ENCODE data around the gene TSPAN3.

TSPAN3 gene

GRCh38 chr15:77002954-77003912 lies 67.7 kb downstream of the TSPAN3 start:
- DNase-seq, result peak; percentile 72

DNA sequence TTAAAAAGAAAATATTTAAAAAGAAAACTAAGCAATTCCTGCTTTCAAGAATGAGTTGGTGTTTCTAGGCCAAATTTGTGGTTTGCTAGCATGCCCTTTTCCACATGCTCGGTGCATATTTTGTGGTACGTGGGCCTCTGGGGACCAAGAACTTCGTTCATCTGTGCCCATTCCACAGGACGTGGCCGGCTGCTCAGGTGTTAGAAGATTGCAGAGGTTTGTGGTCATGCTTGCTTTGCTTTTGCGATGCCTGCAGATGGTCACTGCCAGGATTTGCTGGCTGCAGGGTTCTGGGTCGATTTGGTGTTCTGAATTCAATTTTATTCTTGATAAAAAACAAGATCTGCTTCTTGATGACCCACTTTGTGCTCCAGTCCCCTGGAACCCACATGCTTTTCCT lies 68.5 kb downstream of the TSPAN3 start:
- no peak for DNase-seq

DNA sequence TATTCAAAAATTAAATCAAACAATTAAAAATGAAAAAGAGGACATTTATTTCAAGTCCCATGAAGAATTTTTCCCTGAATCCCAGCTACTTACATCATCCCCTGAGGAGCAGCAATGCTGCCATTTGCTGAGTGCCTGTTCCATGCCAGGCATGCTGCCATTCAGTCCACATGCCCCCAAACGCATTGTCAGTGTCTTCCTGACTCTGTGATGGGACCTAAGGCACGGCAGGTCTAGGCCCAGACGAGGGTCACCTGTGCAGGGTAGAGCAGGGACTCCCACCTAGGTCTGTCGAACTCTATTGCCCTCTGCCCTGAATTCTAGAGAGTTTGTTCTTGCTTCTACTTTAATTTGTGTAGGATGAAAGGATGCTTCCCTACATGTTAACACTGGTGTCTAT lies 68.9 kb downstream of the TSPAN3 start:
- no peak for DNase-seq

GRCh38 chr15:77001351-77001750 lies 69.6 kb downstream of the TSPAN3 start:
- DNase-seq, result no peak

DNA sequence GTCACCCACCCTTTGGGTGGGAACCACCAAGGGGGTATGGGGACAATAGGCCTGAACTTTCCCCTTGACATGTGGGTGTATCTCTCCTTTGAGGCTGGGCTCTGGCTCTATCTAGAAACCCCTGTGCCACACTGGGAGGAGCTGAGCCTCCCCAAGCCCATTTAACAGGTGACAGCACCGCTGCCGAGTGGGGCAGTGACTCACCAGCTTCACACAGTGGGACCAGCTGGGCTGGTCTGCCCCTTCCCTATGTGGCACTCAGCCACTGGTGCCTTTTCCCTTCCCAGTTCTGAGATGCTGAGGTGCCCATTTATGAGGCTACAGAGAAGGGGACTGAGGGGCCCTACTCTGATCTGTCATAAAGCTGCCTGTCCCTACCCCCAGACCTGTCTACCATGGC lies 70.9 kb downstream of the TSPAN3 start:
- no peak for DNase-seq

DNA sequence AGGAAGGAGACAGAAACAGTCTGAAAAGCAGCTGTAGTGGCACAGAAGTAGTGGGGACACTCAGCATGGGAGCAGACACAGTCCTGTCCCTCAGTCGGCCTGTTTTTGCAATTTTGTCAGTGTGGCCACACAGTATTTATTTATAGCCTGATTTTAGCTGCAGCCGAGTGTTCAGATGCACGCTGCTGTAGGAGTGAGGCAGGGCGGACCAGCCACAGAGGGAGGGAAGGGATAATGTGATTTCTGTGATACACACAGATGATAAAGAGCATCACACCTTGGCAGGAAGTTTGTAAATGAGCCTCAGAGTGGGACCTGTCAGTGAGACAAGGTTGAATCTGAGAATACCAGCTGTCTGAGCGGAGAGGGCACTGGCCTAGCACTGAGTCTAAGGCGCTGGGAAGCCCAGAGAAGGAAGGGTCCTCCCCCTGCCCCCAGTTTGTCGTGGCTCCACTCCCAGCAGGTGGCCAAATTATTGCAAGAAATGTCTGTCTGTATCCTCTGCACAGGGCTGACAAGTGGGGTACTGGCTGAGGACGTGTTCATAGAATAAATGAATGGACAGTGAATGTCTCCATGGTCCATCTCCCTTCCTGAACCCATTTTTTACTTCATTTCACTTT lies 72.1 kb downstream of the TSPAN3 start:
- DNase-seq, result no peak

DNA sequence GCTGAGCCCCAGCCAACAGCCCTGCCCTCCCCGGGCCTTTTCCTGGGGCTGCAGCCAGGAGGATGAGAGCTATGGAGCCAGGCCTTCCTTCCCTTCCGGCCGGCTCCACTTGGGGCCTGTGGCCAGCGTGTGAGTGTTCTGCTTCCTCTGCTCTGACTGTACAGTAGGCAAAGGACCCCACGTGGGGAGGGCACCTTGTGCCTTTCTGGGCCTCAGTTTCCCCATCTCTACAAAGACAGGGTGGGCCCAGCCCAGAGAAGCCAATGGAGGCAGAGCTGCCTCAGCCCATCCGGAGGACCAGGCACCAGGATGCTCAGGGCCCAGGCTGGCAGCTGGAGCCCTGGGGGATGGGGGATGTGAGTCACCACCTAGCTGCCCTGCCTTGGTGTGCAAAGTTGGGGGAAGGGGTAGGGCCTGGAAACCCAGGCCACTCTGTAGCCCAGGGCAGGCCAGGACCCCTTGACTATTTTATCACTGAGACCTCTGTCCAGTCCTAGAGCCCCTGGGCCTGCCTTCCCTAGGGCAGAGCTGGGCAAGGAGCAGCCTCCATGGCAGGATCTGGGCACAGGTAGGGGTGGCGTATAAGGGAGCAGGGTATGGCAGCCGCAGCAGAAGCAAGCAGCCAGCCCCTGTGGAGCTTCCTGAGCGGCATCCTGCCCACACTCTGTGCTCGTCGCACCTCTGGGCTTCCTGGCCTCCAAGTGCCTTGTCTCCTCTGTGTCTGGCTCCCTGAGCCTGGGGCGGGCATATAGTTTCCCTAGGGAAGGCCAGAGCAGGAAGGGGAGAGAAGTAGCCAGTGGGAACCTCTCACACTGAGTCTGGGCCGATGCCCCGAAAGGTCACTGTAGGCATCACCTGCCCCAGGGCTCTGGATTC lies 74.1 kb downstream of the TSPAN3 start:
- no peak for DNase-seq

- DNase-seq, result no peak
These were observed 74.8 kb downstream of the TSPAN3 start for GRCh38 chr15:76996076-76996525.

DNA sequence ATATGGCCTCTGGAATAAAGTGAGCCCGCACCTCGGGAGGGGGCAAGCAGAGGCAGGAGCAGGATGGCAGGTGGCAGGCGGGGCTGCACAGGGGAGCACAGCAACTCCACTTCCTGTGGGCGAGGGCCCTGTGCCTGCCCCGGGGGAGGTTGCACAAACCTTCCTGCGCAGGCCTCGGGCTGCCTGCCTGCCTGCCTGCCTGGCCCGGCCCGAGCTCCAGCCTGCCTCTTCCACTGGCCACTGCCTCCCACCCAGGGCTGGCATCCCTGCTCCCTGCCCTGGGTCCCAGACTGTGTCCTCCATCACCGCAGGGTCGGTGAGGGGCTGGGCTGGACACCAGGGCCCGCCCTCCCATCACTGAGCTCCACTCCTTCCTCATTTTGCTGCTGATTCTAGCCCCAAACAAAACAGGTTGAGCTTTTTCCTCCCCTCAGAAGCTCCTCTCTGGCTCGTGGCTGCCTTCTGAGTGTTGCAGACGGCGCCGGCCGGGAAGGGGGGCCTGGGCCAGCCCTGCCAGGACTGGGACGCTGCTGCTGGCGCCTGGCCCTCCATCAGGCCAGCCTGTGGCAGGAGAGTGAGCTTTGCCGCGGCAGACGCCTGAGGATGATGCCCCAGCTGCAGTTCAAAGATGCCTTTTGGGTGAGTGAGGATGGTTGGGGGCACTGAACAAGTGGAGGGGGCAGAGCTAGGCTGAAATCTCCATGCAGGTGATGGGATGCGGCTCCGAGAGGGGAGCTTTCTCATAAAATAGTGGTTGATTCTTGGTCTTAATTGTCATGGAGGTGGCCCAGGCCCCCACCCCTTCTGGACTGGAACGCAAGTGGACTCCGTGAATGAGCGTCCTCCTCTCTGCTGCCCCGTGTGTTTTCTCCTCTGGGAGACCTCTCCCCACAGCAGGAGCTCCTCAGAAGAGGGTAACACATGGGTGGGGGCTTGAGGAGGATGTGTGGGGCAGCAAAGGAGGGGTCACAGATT lies 75.7 kb downstream of the TSPAN3 start, which contains the start of gene PSTPIP1:
TSS of gene PSTPIP1 (plus strand) at position 156 of the 975 bp plus-strand sequence. CDS start at position 604, 448 bp downstream.
- peak; percentile 12 for DNase-seq

DNA sequence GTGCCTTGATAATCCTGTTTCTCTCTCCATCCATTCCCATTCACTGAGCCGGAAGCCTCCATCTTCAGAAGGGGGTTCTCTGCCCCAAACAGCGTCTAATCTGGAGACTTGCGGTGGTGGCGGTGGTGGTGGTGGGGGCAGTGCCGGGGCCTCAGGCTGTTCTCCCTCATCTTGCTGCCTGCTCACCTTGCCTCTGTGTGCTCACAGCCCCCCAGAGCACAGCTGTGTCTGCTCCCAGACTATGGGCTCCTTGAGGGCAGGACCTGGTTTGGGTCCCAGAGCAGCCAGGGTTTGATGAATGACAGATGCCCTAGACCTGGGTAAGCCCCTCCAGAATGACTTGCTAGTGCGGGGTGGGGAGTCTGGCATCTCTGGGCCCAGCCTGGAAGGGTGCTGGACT lies 76.4 kb downstream of the TSPAN3 start:
- DNase-seq, result no peak

DNA sequence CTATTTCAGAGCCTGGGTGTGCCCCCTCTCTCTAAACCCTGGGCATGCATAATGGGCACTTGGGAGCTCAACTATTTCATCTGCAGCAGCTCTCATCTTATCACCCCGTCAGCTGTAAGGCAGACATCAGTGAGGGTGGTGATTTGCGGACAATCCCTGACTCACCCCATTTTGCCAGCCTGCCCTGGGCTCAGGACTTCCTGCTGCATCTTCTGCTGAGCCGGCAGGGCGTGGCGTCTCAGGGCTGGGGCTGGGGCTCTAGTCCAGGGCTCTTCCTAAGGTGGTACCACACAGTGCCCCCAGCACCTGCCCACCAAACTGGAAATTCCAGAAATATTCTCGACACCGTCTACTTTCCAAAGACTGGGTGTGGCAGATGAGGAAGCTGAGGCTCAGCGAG lies 76.9 kb downstream of the TSPAN3 start:
- DNase-seq, result no peak

DNA sequence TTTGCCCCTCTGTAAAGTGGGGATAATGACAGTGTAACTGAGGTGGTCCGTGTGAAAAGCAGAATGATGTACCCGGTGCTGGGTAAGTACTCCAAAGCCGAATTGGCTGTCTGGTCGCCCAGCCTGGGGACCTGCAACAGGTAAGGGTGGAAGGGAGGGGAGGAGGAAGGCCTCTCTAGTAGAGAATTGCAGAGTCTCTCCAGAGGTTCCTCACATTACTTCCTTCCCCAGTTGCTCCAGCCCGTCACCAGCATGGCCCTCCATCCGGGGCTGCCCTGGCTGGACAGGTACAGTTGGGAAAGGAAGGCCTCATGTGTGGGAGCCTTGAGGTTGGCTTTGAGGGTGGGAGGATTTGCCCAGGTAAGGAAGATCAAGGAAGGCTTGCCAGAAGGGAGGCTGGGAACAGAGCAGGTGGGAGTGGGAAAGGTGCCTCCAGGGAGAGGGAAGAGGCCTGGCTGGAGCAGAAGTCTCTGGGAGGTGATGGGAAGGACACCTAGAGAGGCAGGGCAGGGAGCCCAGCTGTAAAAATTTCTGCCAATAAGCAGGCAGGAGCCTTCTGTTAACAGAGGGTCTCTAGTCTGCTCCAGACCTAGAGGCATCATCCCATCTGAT lies 77.7 kb downstream of the TSPAN3 start:
- DNase-seq, result no peak

GRCh38 chr15:76991741-76992645 lies 78.9 kb downstream of the TSPAN3 start:
- no peak for DNase-seq
